ENCODE results near the gene NIPBL.

Gene NIPBL

DNA sequence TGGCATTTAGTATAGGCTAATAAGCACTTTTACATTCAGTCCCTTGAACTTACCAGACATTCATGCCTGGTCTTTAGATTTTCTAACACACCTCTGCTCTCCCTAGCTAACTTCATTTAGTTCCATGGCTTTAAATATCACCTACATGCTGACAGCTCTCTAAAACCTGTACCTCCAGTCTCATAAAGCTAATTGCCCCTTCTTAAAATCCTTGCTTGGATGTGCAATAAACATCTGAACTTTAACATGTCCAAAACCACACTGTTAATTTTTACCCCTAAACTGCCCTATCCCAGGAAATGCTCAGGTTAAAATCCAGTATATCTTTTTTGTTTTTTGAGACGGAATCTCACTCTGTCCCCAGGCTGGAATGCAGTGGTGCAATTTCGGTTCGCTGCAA lies 232.8 kb downstream of the NIPBL start:
- DNase-seq = no peak

DNA sequence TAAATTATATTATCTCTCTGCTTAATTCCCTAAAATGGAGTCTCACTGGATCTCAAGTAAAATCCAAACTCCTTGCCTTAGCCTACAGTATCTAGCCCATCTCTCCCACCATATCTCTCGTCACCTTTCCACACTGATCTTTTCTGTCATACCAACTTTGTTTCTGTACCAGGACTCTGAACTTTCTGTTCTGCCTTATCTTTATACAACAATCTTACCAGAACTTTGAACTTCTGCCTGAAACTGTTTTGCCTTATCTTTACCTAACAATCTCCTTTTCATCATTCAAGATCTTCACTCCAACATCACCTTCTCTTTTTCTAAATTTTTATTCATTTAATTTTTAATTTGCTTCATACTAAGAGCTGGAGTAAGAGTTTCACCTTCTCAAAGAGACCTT lies 233.6 kb downstream of the NIPBL start:
- DNase-seq = no peak

DNA sequence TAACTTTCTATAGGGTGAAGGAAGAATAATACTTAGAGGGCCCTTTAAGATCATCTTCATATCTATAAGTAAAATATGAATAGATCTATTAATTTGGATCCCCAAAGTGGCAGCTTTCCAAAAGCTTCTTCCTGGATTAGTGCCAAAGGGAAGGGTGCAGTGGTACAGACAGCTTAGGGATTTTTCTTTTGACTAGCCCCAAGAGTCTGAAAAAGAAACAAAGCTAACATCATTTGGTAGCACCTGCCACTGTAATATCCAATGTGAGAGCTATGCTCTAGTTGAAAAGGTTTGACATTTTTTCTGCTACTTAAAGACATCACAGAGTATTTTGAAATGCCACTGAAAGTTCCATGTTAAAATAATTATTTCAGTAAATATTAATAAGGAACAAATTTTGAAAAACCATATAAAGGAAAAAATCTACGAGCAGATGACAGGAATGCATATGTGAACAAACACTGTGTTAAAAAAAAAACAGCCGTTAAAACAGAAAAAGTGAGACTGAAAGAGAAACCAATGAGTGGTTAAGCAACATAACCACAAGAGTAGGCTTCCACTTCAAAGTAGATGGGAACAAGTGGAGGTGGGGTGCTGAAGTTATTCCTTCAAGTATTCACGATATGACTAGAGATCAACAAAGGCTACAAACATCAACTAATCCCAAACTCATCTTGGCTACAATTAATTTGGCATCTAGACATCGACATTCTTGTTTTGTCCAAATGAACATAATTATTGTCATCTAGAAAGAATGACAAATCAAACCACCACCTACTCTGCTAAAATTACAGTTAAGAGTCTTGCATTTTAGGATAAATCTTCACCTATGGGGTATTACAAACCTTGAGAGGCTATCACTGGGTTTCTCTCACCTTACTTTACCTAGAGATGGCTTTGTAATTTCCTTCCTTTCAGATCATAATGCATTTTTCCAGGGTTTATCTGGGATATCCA lies 235.1 kb downstream of the NIPBL start:
- peak; percentile 47 to 73 for DNase-seq

DNA sequence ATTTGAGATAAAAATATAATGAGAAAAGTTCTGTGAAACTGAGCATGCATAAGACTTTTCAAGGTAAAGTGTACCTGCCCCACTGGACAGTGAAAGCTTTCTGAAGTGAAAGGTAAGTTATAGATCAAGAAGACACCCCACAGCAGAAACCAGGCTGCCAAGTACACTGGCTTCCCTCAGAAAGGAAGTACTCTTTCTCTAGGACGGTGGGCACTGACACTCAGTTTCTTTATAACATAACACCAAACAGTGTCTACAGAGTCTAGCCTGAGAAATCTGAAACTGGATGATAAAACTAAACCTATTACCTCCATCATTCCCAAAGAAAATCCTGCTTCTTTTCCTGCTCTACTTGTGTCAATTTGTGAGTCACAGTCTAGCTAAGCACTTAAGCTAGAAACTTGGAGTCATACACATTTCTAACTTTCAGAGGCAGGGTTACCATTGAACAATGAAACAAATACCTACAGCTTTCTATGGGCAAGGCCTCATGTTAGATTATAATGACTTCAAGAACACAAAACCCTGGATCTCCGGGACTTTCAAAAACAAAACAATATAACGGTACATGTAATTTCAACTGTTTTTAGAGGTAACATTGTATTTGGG lies 235.9 kb downstream of the NIPBL start:
- DNase-seq = peak in 1 of 2 experiments; percentile 15
